Myocyte (in vitro differentiated cells): ENCODE data around the gene ADK. TPM values are rescaled to one million over a fixed set of nuclear protein-coding genes. Genes with fewer than 3 reads are reported as not detected.
"Not testable (repeated sequence)": the region's sequence is repeated elsewhere in the genome, so short reads cannot be mapped to it uniquely, and the experiment has no call there.

ENCODE experiments used
- DNase-seq: peaks from one replicate; pipeline ENCODE4 v3.0.0-alpha.2; 2012; ENCODE audit warnings: low read depth
- total RNA-seq: library from RNA; depleted of rRNA; stranded (reverse); fragments of >200 nt; gene quantifications from 2 replicates; pipeline ENCODE4 v1.2.3, GENCODE V29; 2014

The ADK gene
- total RNA-seq, 1 donor from 2014 or later = 65.4 TPM

GRCh38 chr10:74178042-74178791 lies 27.2 kb downstream of the ADK start:
- DNase-seq = no peak

GRCh38 chr10:74179111-74179710 lies 28.2 kb downstream of the ADK start:
- no peak for DNase-seq

- no peak for DNase-seq
Observed at GRCh38 chr10:74186678-74187077, 35.7 kb downstream of the ADK start.

- no peak for DNase-seq
Observed at GRCh38 chr10:74187237-74187636, 36.2 kb downstream of the ADK start.

- DNase-seq = not testable (repeated sequence)
Observed at GRCh38 chr10:74188617-74189016, 37.6 kb downstream of the ADK start.

GRCh38 chr10:74189999-74190421 lies 39.0 kb downstream of the ADK start:
- DNase-seq = peak; percentile 47

GRCh38 chr10:74190494-74190893 lies 39.5 kb downstream of the ADK start:
- DNase-seq = peak; percentile 48

- DNase-seq = no peak
Observed at GRCh38 chr10:74194545-74194944, 43.5 kb downstream of the ADK start.

GRCh38 chr10:74194999-74195398 lies 44.0 kb downstream of the ADK start:
- no peak for DNase-seq

- no peak for DNase-seq
Observed at GRCh38 chr10:74199315-74199714, 48.3 kb downstream of the ADK start.

- peak; percentile 50 for DNase-seq
Observed at GRCh38 chr10:74202356-74202755, 51.3 kb downstream of the ADK start.

GRCh38 chr10:74206746-74207145 lies 55.7 kb downstream of the ADK start:
- peak; percentile 94 for DNase-seq

GRCh38 chr10:74207691-74208480 lies 56.9 kb downstream of the ADK start:
- DNase-seq = peak; percentile 97

GRCh38 chr10:74208997-74209396 lies 58.0 kb downstream of the ADK start:
- DNase-seq = peak; percentile 22

GRCh38 chr10:74213019-74213418 lies 62.0 kb downstream of the ADK start:
- DNase-seq = no peak

- peak; percentile 45 for DNase-seq
Observed at GRCh38 chr10:74213571-74214162, 62.6 kb downstream of the ADK start.

GRCh38 chr10:74217110-74217509 lies 66.1 kb downstream of the ADK start:
- not testable (repeated sequence) for DNase-seq

- DNase-seq = not testable (repeated sequence)
Observed at GRCh38 chr10:74222467-74222866, 71.4 kb downstream of the ADK start.

GRCh38 chr10:74223755-74224529 lies 72.9 kb downstream of the ADK start:
- DNase-seq = peak; percentile 85

- peak; percentile 21 for DNase-seq
Observed at GRCh38 chr10:74227697-74228424, 76.8 kb downstream of the ADK start.
